Endothelial cell of umbilical vein (primary cell): ENCODE data around the gene KIF5C. TPM values are rescaled to one million over a fixed set of nuclear protein-coding genes. Genes with fewer than 3 reads are reported as not detected.

Source experiments
- BruUV-seq: library from RNA; stranded (reverse); fragments of 400-500 nt; replicated peaks from 2 replicates; lab custom pipeline; 2021; lab: Mats Ljungman, UMichigan
- CTCF ChIA-PET: fragments of 300-600, 350-600 bp; sonication (Branson Sonifier 250); formaldehyde crosslinking; loops from one replicate; lab custom pipeline; 2021; ENCODE audit warnings: antibody characterized with exemption, inconsistent platforms; lab: Charles Lee
- POLR2A ChIA-PET: fragments of 300-600, 350-600 bp; sonication (Branson Sonifier 250); formaldehyde crosslinking; loops from one replicate; lab custom pipeline; 2021; ENCODE audit warnings: antibody characterized with exemption, inconsistent platforms; lab: Charles Lee
- DNase-seq: peaks from one replicate; pipeline ENCODE4 v3.0.0-alpha.2; 2011; ENCODE audit warnings: low read depth, low spot score
- FAIRE-seq: peaks from 2 replicates; lab custom pipeline; 2011; peaks lifted over from hg19 to GRCh38; lab: Jason Lieb, UNC
- H2AFZ ChIP-seq: 2 replicates; pipeline ENCODE4 v1.6.0; 2012; ENCODE audit warnings: low read depth, low read length, control low read depth, inconsistent platforms
- H3K27ac ChIP-seq: 2 replicates; pipeline ENCODE4 v1.5.1; 2011; ENCODE audit warnings: low read depth, mild to moderate bottlenecking, control low read depth, low read length, moderate library complexity; ENCODE audit not compliant: insufficient read depth
- H3K27me3 ChIP-seq, 2 experiments: 2 replicates each; pipeline versions ENCODE4 v1.6.0 to v1.6.1; 2011; ENCODE audit warnings: low read length in 2 of 2, mixed read lengths in 1 of 2; ENCODE audit not compliant: control insufficient read depth in 2 of 2, insufficient read depth in 2 of 2
- H3K36me3 ChIP-seq, 2 experiments: 2 replicates in 1 of 2; 3 replicates in 1 of 2; pipeline ENCODE4 v1.5.1; 2011; ENCODE audit warnings: low read length in 2 of 2, mild to moderate bottlenecking in 1 of 2, moderate library complexity in 1 of 2; ENCODE audit not compliant: control insufficient read depth in 2 of 2, insufficient read depth in 2 of 2; ENCODE audit errors: extremely low read depth in 1 of 2
- H3K4me1 ChIP-seq: 3 replicates; pipeline ENCODE4 v1.5.1; 2011; ENCODE audit warnings: mild to moderate bottlenecking, low read length; ENCODE audit not compliant: control insufficient read depth, insufficient read depth; ENCODE audit errors: extremely low read depth
- H3K4me2 ChIP-seq: 2 replicates; pipeline ENCODE4 v1.6.1; 2011; ENCODE audit warnings: low read length, control low read depth, mixed read lengths; ENCODE audit not compliant: insufficient read depth
- H3K4me3 ChIP-seq, 3 experiments: fragments of 200-600 bp in 1 of 3; sonication (generic), shearing (Covaris generic) in 1 of 3; replicated peaks in 1 of 3; 2 replicates each; pipeline ENCODE4 v1.5.1; 2011 to 2016; ENCODE audit warnings: control low read depth in 3 of 3, low read length in 3 of 3, mild to moderate bottlenecking in 2 of 3, inconsistent platforms in 1 of 3, low read depth in 1 of 3, moderate library complexity in 1 of 3; ENCODE audit not compliant: insufficient read depth in 1 of 3
- H3K79me2 ChIP-seq: 2 replicates; pipeline ENCODE4 v1.6.0; 2012; ENCODE audit warnings: low read length, inconsistent platforms; ENCODE audit not compliant: control insufficient read depth, insufficient read depth
- H3K9ac ChIP-seq: replicated peaks from 2 replicates; pipeline ENCODE3; 2011; ENCODE audit warnings: low read length, control low read depth; ENCODE audit not compliant: insufficient read depth; ENCODE audit errors: extremely low read depth
- H3K9me1 ChIP-seq: replicated peaks from 3 replicates; pipeline ENCODE4 v1.6.0; 2011; ENCODE audit warnings: mild to moderate bottlenecking, low read length; ENCODE audit not compliant: control insufficient read depth, insufficient read depth; ENCODE audit errors: extremely low read depth
- H3K9me3 ChIP-seq: replicated peaks from 2 replicates; pipeline ENCODE4 v1.5.1; 2012; ENCODE audit warnings: low read length, inconsistent platforms; ENCODE audit not compliant: control insufficient read depth, insufficient read depth
- H4K20me1 ChIP-seq: replicated peaks from 2 replicates; pipeline ENCODE3; 2011; ENCODE audit warnings: mild to moderate bottlenecking, low read length; ENCODE audit not compliant: control insufficient read depth, insufficient read depth; ENCODE audit errors: extremely low read depth
- CTCF ChIP-seq, 2 donors: IDR thresholded peaks; 1 replicate in 1 of 2; 2 replicates in 1 of 2; pipeline ENCODE4 v1.5.1; 2011; ENCODE audit warnings: low read length in 2 of 2, mild to moderate bottlenecking in 2 of 2, moderate library complexity in 2 of 2, control low read depth in 1 of 2, inconsistent platforms in 1 of 2, low read depth in 1 of 2; ENCODE audit not compliant: insufficient read depth in 1 of 2; ENCODE audit errors: extremely low read depth in 1 of 2
- EZH2 ChIP-seq: IDR thresholded peaks from 2 replicates; pipeline ENCODE4 v1.6.1; 2012; ENCODE audit warnings: borderline replicate concordance, low read depth, mild to moderate bottlenecking, moderate library complexity, low read length, inconsistent platforms; ENCODE audit not compliant: severe bottlenecking
- FOS ChIP-seq: IDR thresholded peaks from 2 replicates; pipeline ENCODE4 v1.6.1; 2011; ENCODE audit warnings: mild to moderate bottlenecking, low read length, moderate library complexity, borderline replicate concordance; ENCODE audit not compliant: insufficient read depth
- GATA2 ChIP-seq: IDR thresholded peaks from 2 replicates; pipeline ENCODE4 v1.7.0; 2011; ENCODE audit warnings: low read depth, mild to moderate bottlenecking, moderate library complexity, mixed read lengths, low read length; ENCODE audit not compliant: insufficient read length, insufficient read depth
- JUN ChIP-seq: IDR thresholded peaks from 2 replicates; pipeline ENCODE4 v1.6.1; 2011; ENCODE audit warnings: borderline replicate concordance, low read depth; ENCODE audit not compliant: insufficient read length, insufficient read depth
- MAX ChIP-seq: IDR thresholded peaks from 2 replicates; pipeline ENCODE4 v1.6.1; 2011; ENCODE audit not compliant: insufficient read depth, insufficient read length
- MYC ChIP-seq: IDR thresholded peaks from one replicate; pipeline ENCODE4 v1.6.1; 2011; ENCODE audit warnings: mild to moderate bottlenecking, low read depth, low read length
- POLR2A ChIP-seq: IDR thresholded peaks from 2 replicates; pipeline ENCODE4 v1.6.1; 2012; ENCODE audit warnings: low read depth, mild to moderate bottlenecking, control low read depth, low read length
- POLR2AphosphoS5 ChIP-seq: IDR thresholded peaks from 2 replicates; pipeline ENCODE4 v1.6.1; 2012; ENCODE audit warnings: low read depth, mild to moderate bottlenecking, control low read depth, low read length, moderate library complexity; ENCODE audit not compliant: insufficient read depth
- dilution Hi-C: fragments of 300-500 bp; cut with MboI; formaldehyde crosslinking; loops from one replicate; pipeline ENCODE4 v1.15.0; 2019; ENCODE audit warnings: low sequenced_read_pairs; ENCODE audit not compliant: extremely low pct_ligation_motif_present
- intact Hi-C: fragments of 100-400 bp; cut with micrococcal nuclease; formaldehyde crosslinking; loops from one replicate; pipeline ENCODE4 v1.10.0; 2022
- polyA plus RNA-seq, 4 experiments: library from polyadenylated mRNA; depleted of rRNA in 3 of 4; stranded (reverse) in 3 of 4; unstranded in 1 of 4; fragments of >200 nt; gene quantifications; 2 replicates each; pipeline versions ENCODE4 v1.2.1 to v1.2.3, GENCODE V29; 2011 to 2012; ENCODE audit warnings: missing spikeins in 1 of 4
- total RNA-seq: library from RNA; stranded (reverse); gene quantifications from 2 replicates; pipeline ENCODE4 v1.2.3, GENCODE V29; 2021

Gene KIF5C
- total and polyA plus RNA-seq, 2 donors (not counting 3 experiments of a cell fraction or from before 2014, with no cell fraction given) = 0.01 to 0.55 TPM

GRCh38 chr2:148936857-148937450 lies 61.9 kb downstream of the KIF5C start:
- Histone ChIP-seq H3K9ac (no peak overlapping the region), H3K9me1 (no peaks in the 10 kb centered on the region), H3K4me2 (no peak overlapping the region), H3K79me2 (no peaks in the 10 kb centered on the region), H3K4me3 (no peak overlapping the region), H3K36me3 (no peaks in the 10 kb centered on the region), H4K20me1 (no peaks in the 10 kb centered on the region), H3K27me3 (peaks cover 0 to 1% of the 10 kb centered on the region in 2 experiments), H3K9me3 (no peaks in the 10 kb centered on the region), H2AFZ (no peak overlapping the region), H3K27ac (no peak overlapping the region), H3K4me1 (no peaks in the 10 kb centered on the region)
- ChIA-PET POLR2A (no interaction called here), CTCF (no interaction called here)
- intact Hi-C loops (no loop called here), dilution Hi-C loops (no loop called here)
- DNase-seq = no peak
- no TSS peak for BruUV-seq
- FAIRE-seq = no peak
- TF ChIP-seq POLR2AphosphoS5 (no peak), CTCF (IDR thresholded peaks at IDR 0.05; ENCODE audit: extremely low read depth in 1 of 2, insufficient read depth in 1 of 2, low read depth in 1 of 2, low read length in 2 of 2) (peak in 1 of 2 donors; percentile 4)

DNA sequence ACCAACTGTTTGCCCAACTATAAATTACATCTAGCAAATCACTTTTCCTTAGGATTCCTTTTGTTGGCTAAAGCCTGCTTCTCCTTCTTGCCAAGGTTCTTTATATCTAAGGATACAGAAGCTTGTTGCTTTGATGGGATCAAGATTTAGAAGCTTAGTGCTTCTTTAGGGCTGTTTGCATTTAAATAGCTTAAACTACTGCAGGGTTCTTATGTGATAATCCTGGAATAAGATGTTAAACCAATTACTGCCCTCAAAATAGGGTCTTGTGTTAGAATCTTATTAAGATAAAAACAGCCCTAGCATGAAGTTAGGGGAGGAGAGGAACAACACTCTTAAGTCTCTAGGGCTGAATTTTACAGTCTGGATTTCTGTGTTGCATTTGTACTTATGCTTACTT lies 64.2 kb downstream of the KIF5C start:
- CTCF ChIA-PET = no interaction called here
- no peak for FAIRE-seq

More for the DNA sequence above, 64.2 kb downstream of the KIF5C start:
- Histone ChIP-seq H3K9me1 (no peaks in the 10 kb centered on the region), H4K20me1 (no peaks in the 10 kb centered on the region), H3K27ac (no peak overlapping the region), H3K4me2 (no peak overlapping the region), H3K4me3 (no peak overlapping the region), H3K9me3 (no peaks in the 10 kb centered on the region), H3K4me1 (no peaks in the 10 kb centered on the region), H3K9ac (no peak overlapping the region), H3K36me3 (no peaks in the 10 kb centered on the region), H3K79me2 (no peaks in the 10 kb centered on the region), H2AFZ (no peak overlapping the region), H3K27me3 (peaks cover 0 to 1% of the 10 kb centered on the region in 2 experiments)
- no peak for DNase-seq
- BruUV-seq = no TSS peak
- intact Hi-C loops (no loop called here), dilution Hi-C loops (no loop called here)
- TF ChIP-seq POLR2AphosphoS5 = no peak
- no peak for TF ChIP-seq MYC
- no peak for TF ChIP-seq GATA2
- no peak for TF ChIP-seq MAX
- no peak for TF ChIP-seq CTCF (IDR thresholded peaks at IDR 0.05; ENCODE audit: extremely low read depth in 1 of 2, insufficient read depth in 1 of 2, low read depth in 1 of 2, low read length in 2 of 2)
- TF ChIP-seq JUN = no peak
- no peak for TF ChIP-seq FOS
- no peak for TF ChIP-seq POLR2A
- no peak for TF ChIP-seq EZH2
- POLR2A ChIA-PET = no interaction called here
